ENCODE results near the gene CMYA5. TPM values are rescaled to one million over a fixed set of nuclear protein-coding genes. Genes with fewer than 3 reads are reported as not detected.

Gene CMYA5
- total RNA-seq, 1 donor from 2014 or later = 0.36 TPM

- H3K9me3 Mint-ChIP-seq (ENCODE audit: unreplicated experiment) = no peaks in the 10 kb centered on the region
- TF ChIP-seq, protein P1, sequence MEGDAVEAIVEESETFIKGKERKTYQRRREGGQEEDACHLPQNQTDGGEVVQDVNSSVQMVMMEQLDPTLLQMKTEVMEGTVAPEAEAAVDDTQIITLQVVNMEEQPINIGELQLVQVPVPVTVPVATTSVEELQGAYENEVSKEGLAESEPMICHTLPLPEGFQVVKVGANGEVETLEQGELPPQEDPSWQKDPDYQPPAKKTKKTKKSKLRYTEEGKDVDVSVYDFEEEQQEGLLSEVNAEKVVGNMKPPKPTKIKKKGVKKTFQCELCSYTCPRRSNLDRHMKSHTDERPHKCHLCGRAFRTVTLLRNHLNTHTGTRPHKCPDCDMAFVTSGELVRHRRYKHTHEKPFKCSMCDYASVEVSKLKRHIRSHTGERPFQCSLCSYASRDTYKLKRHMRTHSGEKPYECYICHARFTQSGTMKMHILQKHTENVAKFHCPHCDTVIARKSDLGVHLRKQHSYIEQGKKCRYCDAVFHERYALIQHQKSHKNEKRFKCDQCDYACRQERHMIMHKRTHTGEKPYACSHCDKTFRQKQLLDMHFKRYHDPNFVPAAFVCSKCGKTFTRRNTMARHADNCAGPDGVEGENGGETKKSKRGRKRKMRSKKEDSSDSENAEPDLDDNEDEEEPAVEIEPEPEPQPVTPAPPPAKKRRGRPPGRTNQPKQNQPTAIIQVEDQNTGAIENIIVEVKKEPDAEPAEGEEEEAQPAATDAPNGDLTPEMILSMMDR (IDR thresholded peaks at IDR 0.05; ENCODE audit: unreplicated experiment) = no peak
- H3K4me1 Mint-ChIP-seq (ENCODE audit: unreplicated experiment) = peaks cover 3% of the 10 kb centered on the region
- no peak overlapping the region for H3K27ac Mint-ChIP-seq (ENCODE audit: unreplicated experiment)
- no peak overlapping the region for H3K4me3 Mint-ChIP-seq (ENCODE audit: unreplicated experiment)
- H3K27me3 Mint-ChIP-seq (ENCODE audit: unreplicated experiment) = peaks cover 2% of the 10 kb centered on the region
- H3K36me3 Mint-ChIP-seq (ENCODE audit: low read depth, unreplicated experiment) = no peaks in the 10 kb centered on the region
- DNase-seq (ENCODE audit: low spot score) = no peak
These were observed 137.6 kb downstream of the CMYA5 start for GRCh38 chr5:79827159-79827629.

GRCh38 chr5:79829260-79829659 is 139.6 kb downstream of the CMYA5 start:
- no peak overlapping the region for H3K27ac Mint-ChIP-seq (ENCODE audit: unreplicated experiment)
- peaks cover 3% of the 10 kb centered on the region for H3K4me1 Mint-ChIP-seq (ENCODE audit: unreplicated experiment)
- H3K9me3 Mint-ChIP-seq (ENCODE audit: unreplicated experiment) = no peaks in the 10 kb centered on the region
- no peak overlapping the region for H3K4me3 Mint-ChIP-seq (ENCODE audit: unreplicated experiment)
- no peaks in the 10 kb centered on the region for H3K36me3 Mint-ChIP-seq (ENCODE audit: low read depth, unreplicated experiment)
- TF ChIP-seq, protein P1 (IDR thresholded peaks at IDR 0.05; ENCODE audit: unreplicated experiment) = peak; percentile 54
- peak; percentile 43 for DNase-seq (ENCODE audit: low spot score)
- peaks cover 2% of the 10 kb centered on the region for H3K27me3 Mint-ChIP-seq (ENCODE audit: unreplicated experiment)

DNA sequence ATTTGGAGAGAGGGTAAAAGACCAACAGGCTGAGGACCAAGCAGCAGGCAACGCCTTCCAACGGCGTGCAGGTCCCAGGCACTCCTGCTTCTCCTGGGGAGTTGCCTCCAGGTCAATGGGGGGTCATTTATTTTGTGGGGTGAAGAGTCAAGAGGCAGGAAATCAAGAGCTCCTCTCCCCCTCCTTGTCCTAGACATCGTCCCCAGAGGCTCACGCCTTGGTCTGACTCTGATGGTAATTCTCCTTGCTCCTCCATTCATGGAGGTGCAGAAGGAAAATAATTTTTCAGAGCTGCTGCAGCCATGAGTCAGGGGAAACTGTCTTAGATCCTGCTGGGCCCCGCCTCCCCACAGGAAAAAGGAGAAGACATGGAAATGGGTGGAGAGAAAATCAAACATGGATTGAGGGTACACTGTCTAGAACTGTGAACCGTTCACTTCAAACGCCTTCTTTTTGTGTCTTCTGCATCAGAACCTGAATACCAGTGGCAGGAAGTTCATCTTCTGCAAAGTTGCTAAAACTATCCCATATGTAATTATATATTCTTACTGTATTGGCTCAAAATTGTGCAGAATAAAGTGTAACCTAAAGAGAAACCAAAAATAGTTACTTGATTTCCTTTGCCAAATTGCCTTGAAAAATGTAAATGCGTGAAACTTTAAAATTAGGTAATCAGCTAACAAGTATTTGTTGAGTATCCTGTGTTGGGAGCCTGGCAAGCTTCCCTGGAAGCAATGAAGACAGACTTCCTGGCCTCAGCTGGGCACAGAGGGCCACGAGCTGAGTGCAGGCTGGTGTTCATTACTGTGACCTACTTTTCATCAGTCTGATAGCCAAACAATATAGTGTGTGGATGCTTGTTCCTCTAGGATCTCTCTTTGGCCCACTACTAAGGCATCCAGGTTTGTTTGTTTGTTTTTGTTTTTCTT is 142.0 kb downstream of the CMYA5 start:
- no peak for DNase-seq (ENCODE audit: low spot score)

DNA sequence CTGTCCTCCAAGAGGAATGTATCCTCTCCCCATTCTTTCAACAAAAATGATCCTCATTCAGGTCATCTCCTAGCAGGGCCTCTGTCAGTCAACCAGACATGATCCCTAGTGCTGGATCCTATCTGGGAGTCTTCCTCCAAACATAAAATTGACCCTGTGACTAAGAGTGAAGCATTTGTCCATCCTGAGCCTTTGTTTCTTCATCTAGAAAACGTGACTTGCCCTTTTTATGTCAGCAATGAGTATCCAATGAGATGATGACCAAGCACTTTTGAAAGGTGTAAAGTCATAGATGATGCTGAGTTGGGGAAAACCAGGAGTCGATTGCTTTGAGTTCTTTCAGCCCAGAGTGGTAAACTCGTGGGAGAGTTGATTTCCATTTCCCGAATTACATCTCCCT is 143.3 kb downstream of the CMYA5 start:
- no peaks in the 10 kb centered on the region for H3K36me3 Mint-ChIP-seq (ENCODE audit: low read depth, unreplicated experiment)
- no peaks in the 10 kb centered on the region for H3K9me3 Mint-ChIP-seq (ENCODE audit: unreplicated experiment)
- no peak overlapping the region for H3K4me3 Mint-ChIP-seq (ENCODE audit: unreplicated experiment)
- DNase-seq (ENCODE audit: low spot score) = no peak
- TF ChIP-seq, protein P1 (IDR thresholded peaks at IDR 0.05; ENCODE audit: unreplicated experiment) = no peak
- H3K4me1 Mint-ChIP-seq (ENCODE audit: unreplicated experiment) = peaks cover 3% of the 10 kb centered on the region
- no peaks in the 10 kb centered on the region for H3K27me3 Mint-ChIP-seq (ENCODE audit: unreplicated experiment)
- no peak overlapping the region for H3K27ac Mint-ChIP-seq (ENCODE audit: unreplicated experiment)

More for the DNA sequence above, 142.0 kb downstream of the CMYA5 start:
- peaks cover 3% of the 10 kb centered on the region for H3K4me1 Mint-ChIP-seq (ENCODE audit: unreplicated experiment)
- TF ChIP-seq, protein P1 (IDR thresholded peaks at IDR 0.05; ENCODE audit: unreplicated experiment) = no peak
- H3K27me3 Mint-ChIP-seq (ENCODE audit: unreplicated experiment) = no peaks in the 10 kb centered on the region
- H3K4me3 Mint-ChIP-seq (ENCODE audit: unreplicated experiment) = no peak overlapping the region
- no peaks in the 10 kb centered on the region for H3K9me3 Mint-ChIP-seq (ENCODE audit: unreplicated experiment)
- H3K27ac Mint-ChIP-seq (ENCODE audit: unreplicated experiment) = no peak overlapping the region
- no peaks in the 10 kb centered on the region for H3K36me3 Mint-ChIP-seq (ENCODE audit: low read depth, unreplicated experiment)

All from endothelial cell (in vitro differentiated cells).